ENCODE data around the gene HOXB4.

Gene HOXB4

DNA sequence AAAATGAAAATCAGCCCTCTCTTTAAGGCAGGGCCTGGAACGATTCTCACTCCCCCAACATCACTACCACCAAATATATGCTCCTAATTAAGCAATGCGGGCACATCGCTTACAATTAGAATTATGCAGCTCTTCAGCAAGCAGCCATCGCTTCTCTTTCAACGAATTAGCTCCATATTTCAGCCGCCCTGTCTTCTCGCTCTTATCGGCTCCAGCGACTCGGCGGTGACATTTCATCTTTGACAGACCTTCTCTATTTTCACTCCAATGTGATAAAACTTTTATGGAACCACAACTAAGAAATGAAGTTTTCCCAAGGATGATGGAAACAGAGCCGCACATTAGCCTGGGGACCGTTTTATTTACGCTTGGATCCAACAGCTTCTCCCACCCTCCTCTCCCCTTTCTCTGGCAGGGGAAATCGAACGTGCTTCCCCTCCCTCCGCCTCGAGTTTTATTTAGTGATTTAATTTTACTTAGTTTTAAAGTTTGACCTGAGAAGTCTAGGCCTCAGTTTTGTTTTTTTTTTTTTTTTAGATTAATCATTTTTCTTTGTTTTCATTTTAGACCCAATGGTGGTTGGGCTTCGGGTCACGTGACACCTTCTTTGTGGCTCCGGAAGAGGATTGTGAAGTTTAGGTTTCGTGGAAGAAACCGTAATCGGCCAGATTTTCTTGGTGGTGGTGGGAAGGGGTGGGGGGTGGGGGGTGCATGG lies 30.2 kb downstream of the HOXB4 start:
- TF ChIP-seq, protein P1, sequence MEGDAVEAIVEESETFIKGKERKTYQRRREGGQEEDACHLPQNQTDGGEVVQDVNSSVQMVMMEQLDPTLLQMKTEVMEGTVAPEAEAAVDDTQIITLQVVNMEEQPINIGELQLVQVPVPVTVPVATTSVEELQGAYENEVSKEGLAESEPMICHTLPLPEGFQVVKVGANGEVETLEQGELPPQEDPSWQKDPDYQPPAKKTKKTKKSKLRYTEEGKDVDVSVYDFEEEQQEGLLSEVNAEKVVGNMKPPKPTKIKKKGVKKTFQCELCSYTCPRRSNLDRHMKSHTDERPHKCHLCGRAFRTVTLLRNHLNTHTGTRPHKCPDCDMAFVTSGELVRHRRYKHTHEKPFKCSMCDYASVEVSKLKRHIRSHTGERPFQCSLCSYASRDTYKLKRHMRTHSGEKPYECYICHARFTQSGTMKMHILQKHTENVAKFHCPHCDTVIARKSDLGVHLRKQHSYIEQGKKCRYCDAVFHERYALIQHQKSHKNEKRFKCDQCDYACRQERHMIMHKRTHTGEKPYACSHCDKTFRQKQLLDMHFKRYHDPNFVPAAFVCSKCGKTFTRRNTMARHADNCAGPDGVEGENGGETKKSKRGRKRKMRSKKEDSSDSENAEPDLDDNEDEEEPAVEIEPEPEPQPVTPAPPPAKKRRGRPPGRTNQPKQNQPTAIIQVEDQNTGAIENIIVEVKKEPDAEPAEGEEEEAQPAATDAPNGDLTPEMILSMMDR (conservative IDR thresholded peaks at IDR 0.05) = no peak
- peak overlapping the region; percentile 66 for H3K27ac ChIP-seq

DNA sequence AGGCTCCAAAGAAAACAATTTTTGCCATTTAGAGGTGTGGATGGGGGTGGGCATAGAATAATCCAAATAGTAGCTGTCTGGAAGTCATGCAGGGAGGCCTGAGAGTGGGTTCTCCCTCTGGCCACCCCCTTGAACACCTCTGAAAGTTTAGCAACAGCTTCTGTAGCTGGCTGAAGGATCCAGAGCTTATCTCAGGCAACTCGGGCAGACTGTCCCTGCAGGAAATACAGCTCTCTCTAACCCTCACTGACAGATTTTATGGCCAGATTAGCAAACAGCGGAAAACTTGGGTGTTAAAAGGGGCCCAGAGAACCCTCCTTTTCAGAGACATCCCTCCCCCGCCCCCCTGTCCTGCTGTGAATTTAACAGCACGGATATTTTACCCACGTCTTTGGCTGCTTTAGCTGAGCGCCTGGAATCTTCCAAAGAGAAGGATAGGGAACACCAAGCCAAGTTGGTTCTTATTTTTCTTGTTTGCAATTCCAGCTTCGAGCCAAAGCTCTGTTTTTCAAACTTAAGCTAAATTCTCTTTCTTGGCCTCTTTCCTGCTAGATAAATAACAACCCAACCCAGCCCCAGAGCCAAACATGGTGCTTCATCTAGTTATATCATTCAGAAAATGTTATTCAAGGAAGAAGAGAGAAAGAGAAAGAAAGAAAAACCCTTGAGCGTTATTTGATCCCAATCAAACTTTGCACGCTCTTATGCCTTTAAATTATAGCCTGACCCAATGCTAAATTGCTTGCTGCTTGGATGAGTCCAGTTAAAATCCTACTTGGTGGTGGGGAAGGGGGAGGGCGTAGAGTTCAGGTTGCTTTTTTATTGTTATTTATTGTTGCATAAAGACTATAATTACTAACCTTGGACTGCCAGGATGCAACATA lies 31.0 kb downstream of the HOXB4 start:
- TF ChIP-seq, protein P1 (conservative IDR thresholded peaks at IDR 0.05) = no peak
- H3K27ac ChIP-seq = peak overlapping the region; percentile 66

DNA sequence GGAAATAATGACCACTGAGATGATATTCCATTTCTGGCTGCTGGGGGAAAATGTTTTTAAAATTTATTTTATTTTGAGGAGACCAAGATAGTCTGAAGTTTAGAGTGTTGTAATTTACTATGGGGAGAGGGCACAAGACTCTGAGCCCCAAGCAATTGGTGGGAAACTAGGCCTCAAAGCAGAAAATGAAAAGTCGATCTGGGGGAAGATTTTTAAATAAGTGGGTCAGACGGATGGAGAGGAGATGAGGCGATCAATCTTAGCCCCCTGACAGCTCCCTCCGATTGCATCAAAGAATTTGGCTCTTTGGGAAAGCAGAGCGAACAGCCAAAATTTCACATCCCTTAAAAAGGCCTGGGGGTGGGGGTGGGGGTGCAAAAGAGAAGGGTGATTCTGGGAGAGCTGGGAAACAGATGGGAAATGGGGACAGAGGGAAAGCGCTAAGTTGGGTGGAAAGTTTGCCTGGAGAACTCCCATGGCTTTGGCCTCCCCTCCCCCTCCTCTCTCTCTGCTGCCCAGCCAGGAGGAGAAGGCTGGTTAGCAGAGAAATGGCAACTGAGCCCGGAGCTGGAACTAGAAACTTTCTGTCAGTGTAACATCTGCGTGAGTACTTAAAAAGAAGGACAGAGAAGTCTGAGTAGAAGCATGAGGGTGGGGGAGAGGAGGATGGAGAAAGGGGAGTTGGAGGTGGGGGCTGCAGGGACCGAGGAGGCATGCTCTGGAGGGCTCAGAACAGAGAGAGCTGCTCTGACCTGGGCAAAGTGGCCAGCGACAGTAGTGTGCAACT lies 31.8 kb downstream of the HOXB4 start:
- TF ChIP-seq, protein P1 (conservative IDR thresholded peaks at IDR 0.05) = no peak
- peak overlapping the region; percentile 66 for H3K27ac ChIP-seq

DNA sequence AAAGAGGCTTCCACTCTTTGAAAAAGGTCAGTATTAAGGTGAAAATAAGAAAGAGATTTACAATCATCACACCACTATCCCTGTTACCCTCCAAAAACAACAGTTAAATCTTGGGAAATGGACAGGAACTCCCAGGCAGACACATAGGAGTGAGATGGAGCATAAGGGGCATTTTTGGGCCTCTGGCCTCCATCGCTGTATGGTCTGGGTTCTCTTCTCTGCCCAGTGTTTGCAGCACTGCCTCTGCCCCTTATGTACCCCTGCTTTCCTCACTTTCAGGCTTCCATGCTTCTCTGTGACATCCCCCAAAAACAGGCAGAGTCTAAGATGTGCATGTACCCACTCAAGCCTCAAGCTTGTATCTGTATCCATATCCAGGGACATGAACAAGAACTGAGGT lies 32.6 kb downstream of the HOXB4 start:
- TF ChIP-seq, protein P1 (conservative IDR thresholded peaks at IDR 0.05) = no peak
- H3K27ac ChIP-seq = no peak overlapping the region

DNA sequence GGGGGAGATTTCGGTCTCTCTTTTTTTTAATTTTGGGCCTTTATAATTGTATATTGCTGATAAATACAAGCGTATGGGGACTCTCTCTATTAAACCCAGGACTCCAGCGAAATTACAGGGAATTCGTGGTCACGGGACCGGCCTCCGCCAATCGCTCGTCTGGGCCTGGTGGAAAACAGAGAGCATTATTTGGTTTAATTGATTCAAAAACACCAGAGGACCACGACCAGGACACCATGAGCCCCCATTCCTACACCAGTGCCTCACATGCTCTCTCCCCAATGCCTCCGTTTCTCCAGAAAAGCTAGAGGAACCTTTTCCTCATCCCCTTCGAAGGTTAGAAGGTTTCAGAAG lies 33.2 kb downstream of the HOXB4 start, which contains the start of gene HOXB2:
Gene HOXB2, minus strand, starts transcription at position 88 of the 354 bp plus-strand sequence. CDS start 198 bp downstream, outside the sequence.
- H3K27ac ChIP-seq = no peak within 1 kb of the TSS; the same call in 1 of the 2 replicates
- TF ChIP-seq, protein P1 (conservative IDR thresholded peaks at IDR 0.05) = no peak

DNA sequence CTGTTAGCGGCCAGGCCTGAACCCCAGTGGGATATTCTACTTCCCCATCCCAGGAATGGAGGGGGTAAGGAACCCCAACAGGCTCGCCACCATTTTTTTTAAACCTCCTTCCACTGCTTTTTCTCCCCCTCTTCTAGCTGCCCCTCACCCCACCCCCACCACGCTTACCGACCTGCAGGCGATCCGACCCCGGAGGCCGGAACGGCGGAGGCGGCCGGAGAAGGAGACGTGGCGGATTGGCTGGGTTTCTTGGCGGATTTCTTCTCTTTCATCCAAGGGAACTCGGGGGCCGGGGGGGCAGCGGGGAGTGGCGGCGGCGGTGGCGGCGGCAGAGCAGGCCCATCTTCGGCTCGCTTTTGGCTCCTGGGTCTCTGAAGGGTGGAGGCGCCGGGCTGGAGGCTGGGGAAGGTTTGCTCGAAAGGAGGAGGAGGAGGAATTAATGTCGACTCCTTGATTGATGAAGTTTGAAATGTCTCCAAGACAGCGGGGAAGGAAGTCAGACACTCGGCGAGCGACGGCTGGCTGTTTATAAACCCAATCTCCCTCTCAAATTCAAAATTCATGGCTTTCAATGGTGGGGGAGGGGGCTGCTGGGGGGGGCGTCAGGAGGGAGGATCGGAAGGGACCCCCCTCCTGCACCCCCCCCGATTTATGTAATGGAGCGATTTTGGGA lies 33.7 kb downstream of the HOXB4 start:
- H3K27ac ChIP-seq = no peak overlapping the region
- TF ChIP-seq, protein P1 (conservative IDR thresholded peaks at IDR 0.05) = no peak
